OCI-LY1 (cell line): ENCODE data around the gene MVB12A.

ENCODE experiments used
- H2AFZ ChIP-seq: fragments of 200-600 bp; sonication (generic), shearing (Covaris generic); 2 replicates; pipeline ENCODE4 v1.6.0; 2014; ENCODE audit warnings: antibody characterized with exemption, mild to moderate bottlenecking, low read length
- H3F3A ChIP-seq: fragments of 200-600 bp; sonication (generic), shearing (Covaris generic); 2 replicates; pipeline ENCODE4 v1.6.0; 2014; ENCODE audit warnings: mild to moderate bottlenecking, antibody characterized with exemption, low read length, moderate library complexity; ENCODE audit not compliant: insufficient read depth
- H3K27ac ChIP-seq: fragments of 200-600 bp; sonication (generic); 2 replicates; pipeline ENCODE4 v1.5.1; 2014; ENCODE audit warnings: low read length, mixed run types, mild to moderate bottlenecking, low read depth; ENCODE audit not compliant: poor library complexity, severe bottlenecking
- H3K27me3 ChIP-seq: fragments of 200-600 bp; sonication (generic); 2 replicates; pipeline ENCODE4 v1.6.0; 2014; ENCODE audit warnings: antibody characterized with exemption, mild to moderate bottlenecking, low read length, moderate library complexity; ENCODE audit not compliant: insufficient read depth
- H3K36me3 ChIP-seq: fragments of 200-600 bp; sonication (generic); 2 replicates; pipeline ENCODE4 v1.6.1; 2014; ENCODE audit warnings: mild to moderate bottlenecking, antibody characterized with exemption, low read length, moderate library complexity, mixed read lengths; ENCODE audit not compliant: insufficient read depth
- H3K4me1 ChIP-seq: fragments of 200-600 bp; sonication (generic); 2 replicates; pipeline ENCODE4 v1.5.1; 2014; ENCODE audit warnings: mild to moderate bottlenecking, low read length, moderate library complexity; ENCODE audit not compliant: insufficient read depth, severe bottlenecking
- H3K4me2 ChIP-seq: fragments of 200-600 bp; sonication (generic), shearing (Covaris generic); 2 replicates; pipeline ENCODE4 v1.6.1; 2014; ENCODE audit warnings: low read length
- H3K4me3 ChIP-seq: fragments of 200-600 bp; sonication (generic); 2 replicates; pipeline ENCODE4 v1.5.1; 2014; ENCODE audit warnings: low read length, low read depth, mild to moderate bottlenecking, mixed read lengths; ENCODE audit not compliant: poor library complexity, severe bottlenecking
- H3K79me2 ChIP-seq: fragments of 200-600 bp; shearing (Covaris generic); 2 replicates; pipeline ENCODE4 v1.6.1; 2016; ENCODE audit warnings: mixed run types, low read length, mixed read lengths; ENCODE audit not compliant: insufficient read depth
- H3K9ac ChIP-seq: fragments of 200-600 bp; sonication (generic), shearing (Covaris generic); 2 replicates; pipeline ENCODE4 v1.6.1; 2014; ENCODE audit warnings: mild to moderate bottlenecking, low read length, mixed read lengths
- H3K9me2 ChIP-seq: fragments of 200-600 bp; sonication (generic), shearing (Covaris generic); 2 replicates; pipeline ENCODE4 v1.6.1; 2014; ENCODE audit warnings: low read depth, mild to moderate bottlenecking, low read length, mixed read lengths
- H3K9me3 ChIP-seq: fragments of 200-600 bp; shearing (Covaris generic); 2 replicates; pipeline ENCODE4 v1.6.1; 2014; ENCODE audit warnings: low read length, mixed read lengths
- H4K20me1 ChIP-seq: fragments of 200-600 bp; sonication (generic), shearing (Covaris generic); 2 replicates; pipeline ENCODE4 v1.6.0; 2016; ENCODE audit warnings: mild to moderate bottlenecking, low read length; ENCODE audit not compliant: insufficient read depth
- EZH2 ChIP-seq: fragments of 200-600 bp; sonication (generic), shearing (Covaris generic); IDR thresholded peaks from 2 replicates; pipeline ENCODE4 v1.8.0; 2017; ENCODE audit warnings: borderline replicate concordance, mixed run types, mild to moderate bottlenecking, antibody characterized with exemption, low read length, moderate library complexity, mixed read lengths
- TF ChIP-seq, protein P1 (sequence below): fragments of 200-600 bp; sonication (generic), shearing (Covaris generic); IDR thresholded peaks from 2 replicates; pipeline ENCODE4 v1.5.1; 2017; ENCODE audit warnings: mild to moderate bottlenecking, antibody characterized with exemption, low read length, moderate library complexity, mixed read lengths

MVB12A gene

DNA sequence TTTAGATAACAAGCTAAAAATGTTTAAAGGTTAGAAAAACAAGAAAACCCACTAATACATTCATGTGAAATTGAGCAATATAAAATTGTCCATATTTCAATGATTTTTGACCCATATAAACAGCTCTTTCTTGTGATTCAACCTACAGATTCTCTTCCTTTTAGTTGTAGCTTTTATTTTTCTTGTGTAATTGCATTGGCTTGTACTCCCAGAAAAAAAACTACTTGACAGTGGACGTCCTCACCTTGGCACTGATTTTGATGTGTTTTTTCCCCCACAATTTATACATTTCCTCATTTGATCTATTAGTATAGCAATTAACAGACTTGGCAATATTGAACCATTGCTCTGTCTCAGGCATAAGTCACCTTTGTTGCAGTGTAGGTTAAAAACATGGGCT, 30.6 kb upstream of the MVB12A start:
- Histone ChIP-seq H3K4me1 (peaks cover 12% of the 10 kb centered on the region), H3F3A (no peaks in the 10 kb centered on the region), H3K9me2 (no peaks in the 10 kb centered on the region), H3K36me3 (no peaks in the 10 kb centered on the region; the same call in 1 of the 2 replicates), H3K9me3 (peaks cover 3% of the 10 kb centered on the region; the same call in 1 of the 2 replicates), H4K20me1 (no peaks in the 10 kb centered on the region), H2AFZ (no peak overlapping the region), H3K79me2 (no peaks in the 10 kb centered on the region), H3K4me2 (no peak overlapping the region), H3K9ac (no peak overlapping the region), H3K27me3 (no peaks in the 10 kb centered on the region; the same call in 1 of the 2 replicates), H3K4me3 (no peak overlapping the region), H3K27ac (no peak overlapping the region)
- no peak for TF ChIP-seq EZH2
- TF ChIP-seq, protein P1, sequence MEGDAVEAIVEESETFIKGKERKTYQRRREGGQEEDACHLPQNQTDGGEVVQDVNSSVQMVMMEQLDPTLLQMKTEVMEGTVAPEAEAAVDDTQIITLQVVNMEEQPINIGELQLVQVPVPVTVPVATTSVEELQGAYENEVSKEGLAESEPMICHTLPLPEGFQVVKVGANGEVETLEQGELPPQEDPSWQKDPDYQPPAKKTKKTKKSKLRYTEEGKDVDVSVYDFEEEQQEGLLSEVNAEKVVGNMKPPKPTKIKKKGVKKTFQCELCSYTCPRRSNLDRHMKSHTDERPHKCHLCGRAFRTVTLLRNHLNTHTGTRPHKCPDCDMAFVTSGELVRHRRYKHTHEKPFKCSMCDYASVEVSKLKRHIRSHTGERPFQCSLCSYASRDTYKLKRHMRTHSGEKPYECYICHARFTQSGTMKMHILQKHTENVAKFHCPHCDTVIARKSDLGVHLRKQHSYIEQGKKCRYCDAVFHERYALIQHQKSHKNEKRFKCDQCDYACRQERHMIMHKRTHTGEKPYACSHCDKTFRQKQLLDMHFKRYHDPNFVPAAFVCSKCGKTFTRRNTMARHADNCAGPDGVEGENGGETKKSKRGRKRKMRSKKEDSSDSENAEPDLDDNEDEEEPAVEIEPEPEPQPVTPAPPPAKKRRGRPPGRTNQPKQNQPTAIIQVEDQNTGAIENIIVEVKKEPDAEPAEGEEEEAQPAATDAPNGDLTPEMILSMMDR, result no peak

DNA sequence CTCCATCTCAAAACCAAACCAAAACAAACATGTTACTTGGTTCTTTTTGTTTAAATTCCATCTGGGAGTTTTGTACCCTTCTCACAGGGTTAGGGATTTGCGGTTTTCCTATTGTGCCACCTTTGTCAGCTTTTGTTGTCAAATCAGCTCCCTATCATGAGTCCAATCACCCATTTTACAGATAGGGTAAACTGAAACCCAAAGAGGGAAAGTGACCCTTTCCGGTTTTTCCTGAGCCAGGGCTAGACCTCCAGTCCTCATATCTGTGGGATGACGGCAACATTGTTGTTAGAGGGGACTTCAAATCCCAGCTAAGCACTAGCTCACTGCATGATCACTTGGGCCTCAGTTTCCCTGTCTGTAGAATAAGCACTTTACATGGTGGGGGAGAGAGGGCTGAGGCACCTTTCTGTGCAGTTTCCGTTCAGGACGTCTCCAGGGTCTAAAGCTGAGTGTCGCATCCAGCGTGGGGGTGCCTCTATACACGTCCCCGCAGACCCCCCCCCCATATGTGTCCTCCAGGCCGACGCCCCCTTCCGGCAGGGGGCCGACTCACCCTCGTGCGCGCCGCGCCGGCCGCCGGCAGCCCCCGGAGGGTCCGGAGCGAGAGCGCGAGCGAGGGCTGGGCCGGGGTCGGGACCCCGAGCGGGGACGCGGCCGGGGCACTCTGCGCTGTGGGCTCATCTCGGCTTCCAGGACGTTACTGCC, 29.7 kb upstream of the MVB12A start:
- H3K27me3 ChIP-seq, result no peaks in the 10 kb centered on the region; the same call in 1 of the 2 replicates
- peaks cover 14% of the 10 kb centered on the region for H3K4me1 ChIP-seq
- H3K9ac ChIP-seq, result no peak overlapping the region
- H3K36me3 ChIP-seq, result no peaks in the 10 kb centered on the region; the same call in 1 of the 2 replicates
- H3K79me2 ChIP-seq, result no peaks in the 10 kb centered on the region
- no peaks in the 10 kb centered on the region for H3F3A ChIP-seq
- H3K9me3 ChIP-seq, result peaks cover 3% of the 10 kb centered on the region; the same call in 1 of the 2 replicates
- H3K9me2 ChIP-seq, result no peaks in the 10 kb centered on the region
- H3K4me2 ChIP-seq, result peak overlapping the region; percentile 75; the same call in 1 of the 2 replicates
- peak overlapping the region; percentile 55 for H3K4me3 ChIP-seq
- TF ChIP-seq, protein P1, result no peak
- TF ChIP-seq EZH2, result no peak
- H2AFZ ChIP-seq, result no peak overlapping the region
- H4K20me1 ChIP-seq, result no peaks in the 10 kb centered on the region
- no peak overlapping the region for H3K27ac ChIP-seq

DNA sequence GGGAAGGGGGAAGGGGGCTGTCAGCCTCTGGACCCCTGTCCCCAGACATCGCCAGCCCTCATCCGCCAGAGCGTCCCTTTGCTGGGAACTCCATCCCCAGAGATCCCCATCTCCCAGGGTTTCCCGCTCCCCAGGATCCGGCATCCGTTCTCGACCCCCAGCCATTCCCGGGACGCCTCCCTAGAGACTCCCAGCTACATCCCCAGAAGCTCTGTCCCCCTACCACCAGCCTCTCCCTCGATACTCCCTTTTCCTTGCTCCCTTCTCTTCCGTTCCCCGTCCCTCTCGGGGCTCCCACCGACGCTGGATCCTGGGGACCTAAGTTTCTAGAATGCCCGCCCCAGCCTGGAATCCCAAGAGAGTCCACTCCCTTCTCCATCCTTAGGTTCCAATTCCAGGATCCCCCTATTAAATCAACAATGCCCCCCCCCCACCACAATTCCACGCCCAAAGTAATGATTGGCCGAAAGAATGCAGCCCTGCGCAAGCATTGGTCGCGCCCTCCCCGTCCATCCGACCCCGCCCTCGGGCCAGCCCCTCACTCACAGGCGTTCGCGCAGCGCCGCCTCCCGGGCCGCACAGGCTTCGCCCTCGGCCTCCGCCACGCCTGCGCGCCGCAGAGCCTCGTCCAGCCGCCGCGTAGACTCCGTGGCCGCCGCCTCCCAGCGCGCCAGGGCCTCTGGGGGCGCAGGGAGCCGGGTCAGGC, 29.0 kb upstream of the MVB12A start:
- Histone ChIP-seq H2AFZ (no peak overlapping the region), H4K20me1 (no peaks in the 10 kb centered on the region), H3K4me3 (peak overlapping the region; percentile 55), H3K27me3 (no peaks in the 10 kb centered on the region; the same call in 1 of the 2 replicates), H3K9me2 (no peaks in the 10 kb centered on the region), H3K9ac (peak overlapping the region; percentile 35; the same call in 1 of the 2 replicates), H3K4me1 (peaks cover 16% of the 10 kb centered on the region), H3K79me2 (no peaks in the 10 kb centered on the region), H3K4me2 (peak overlapping the region; percentile 75), H3K36me3 (no peaks in the 10 kb centered on the region; the same call in 1 of the 2 replicates), H3K27ac (no peak overlapping the region), H3K9me3 (peaks cover 3% of the 10 kb centered on the region; the same call in 1 of the 2 replicates), H3F3A (no peaks in the 10 kb centered on the region)
- no peak for TF ChIP-seq EZH2
- TF ChIP-seq, protein P1, result peak; percentile 62
